OCI-LY7 (cell line): ENCODE measurements around the gene TSSK6. TPM values are rescaled to one million over a fixed set of nuclear protein-coding genes. Genes with fewer than 3 reads are reported as not detected.

Experiments
- BruUV-seq: library from RNA; stranded (reverse); fragments of 400-500 nt; replicated peaks from 2 replicates; lab custom pipeline; 2021; lab: Mats Ljungman, UMichigan
- CTCF ChIA-PET: fragments of 300-600 bp; sonication (Branson Sonifier 250); formaldehyde crosslinking; loops from one replicate; lab custom pipeline; 2022; ENCODE audit warnings: antibody characterized with exemption; ENCODE audit not compliant: unreplicated experiment; lab: Charles Lee
- POLR2A ChIA-PET: fragments of 300-600 bp; sonication (Branson Sonifier 250); formaldehyde crosslinking; loops from one replicate; lab custom pipeline; 2022; ENCODE audit warnings: antibody characterized with exemption; lab: Charles Lee
- DNase-seq: peaks from one replicate; pipeline ENCODE4 v3.0.0-alpha.2; 2015; ENCODE audit warnings: low spot score
- H2AFZ ChIP-seq: fragments of 200-600 bp; sonication (generic), shearing (Covaris generic); 2 replicates; pipeline ENCODE4 v1.6.1; 2014; ENCODE audit warnings: mild to moderate bottlenecking, antibody characterized with exemption, low read length, moderate library complexity
- H3K27ac ChIP-seq: fragments of 200-600 bp; sonication (generic); 2 replicates; pipeline ENCODE4 v1.5.1; 2014; ENCODE audit warnings: mixed run types, low read depth, mild to moderate bottlenecking, moderate library complexity, low read length, inconsistent platforms; ENCODE audit not compliant: poor library complexity, severe bottlenecking
- H3K36me3 ChIP-seq: fragments of 200-600 bp; sonication (generic); 2 replicates; pipeline ENCODE4 v1.6.1; 2014; ENCODE audit warnings: mild to moderate bottlenecking, antibody characterized with exemption, low read length, moderate library complexity, mixed read lengths; ENCODE audit not compliant: insufficient read depth
- H3K4me1 ChIP-seq: fragments of 200-600 bp; sonication (generic); 2 replicates; pipeline ENCODE4 v1.5.1; 2014; ENCODE audit warnings: mild to moderate bottlenecking, low read length; ENCODE audit not compliant: insufficient read depth, poor library complexity, severe bottlenecking
- H3K4me2 ChIP-seq: fragments of 200-600 bp; sonication (generic); 2 replicates; pipeline ENCODE4 v1.6.1; 2014; ENCODE audit warnings: mild to moderate bottlenecking, low read length
- H3K4me3 ChIP-seq: fragments of 200-600 bp; sonication (generic); 2 replicates; pipeline ENCODE4 v1.5.1; 2014; ENCODE audit warnings: mild to moderate bottlenecking, low read depth, low read length; ENCODE audit not compliant: poor library complexity, severe bottlenecking
- H3K79me2 ChIP-seq: fragments of 200-600 bp; sonication (generic); 2 replicates; pipeline ENCODE4 v1.6.1; 2016; ENCODE audit warnings: low read depth, mild to moderate bottlenecking, low read length, moderate library complexity, mixed read lengths; ENCODE audit not compliant: insufficient read depth
- H3K9me2 ChIP-seq: fragments of 200-600 bp; sonication (generic); 2 replicates; pipeline ENCODE4 v1.6.1; 2016; ENCODE audit warnings: mild to moderate bottlenecking, low read length, mixed read lengths; ENCODE audit not compliant: insufficient read depth
- H3K9me3 ChIP-seq: fragments of 200-600 bp; sonication (generic); 2 replicates; pipeline ENCODE4 v1.6.1; 2014; ENCODE audit warnings: mild to moderate bottlenecking, mixed run types, low read length, mixed read lengths
- H4K20me1 ChIP-seq: fragments of 200-600 bp; sonication (generic); 2 replicates; pipeline ENCODE4 v1.6.1; 2014; ENCODE audit warnings: mild to moderate bottlenecking, antibody characterized with exemption, low read length, moderate library complexity, mixed read lengths; ENCODE audit not compliant: insufficient read depth
- EZH2phosphoT487 ChIP-seq: fragments of 200-600 bp; sonication (generic); IDR thresholded peaks from 2 replicates; pipeline ENCODE4 v1.6.1; 2018; ENCODE audit warnings: low read depth, borderline replicate concordance, mild to moderate bottlenecking, mixed run types, antibody characterized with exemption, low read length, moderate library complexity, mixed read lengths
- intact Hi-C: fragments of 100-400 bp; cut with micrococcal nuclease; formaldehyde crosslinking; loops from one replicate; pipeline ENCODE4 v1.10.0; 2022; ENCODE audit not compliant: unreplicated experiment
- total RNA-seq, 2 experiments: library from RNA; depleted of rRNA in 1 of 2; stranded (reverse); fragments of >200 nt in 1 of 2; shearing (Covaris generic) in 1 of 2; gene quantifications; 2 replicates each; pipeline ENCODE4 v1.2.3, GENCODE V29; 2014 to 2022
- TF ChIP-seq, protein P1 (sequence below): fragments of 200-600 bp; sonication (generic); conservative IDR thresholded peaks from 2 replicates; pipeline ENCODE4 v1.5.1; 2014; ENCODE audit warnings: mild to moderate bottlenecking, antibody characterized with exemption, low read length, moderate library complexity, mixed read lengths

Gene TSSK6
- total RNA-seq, 2 experiments from 2014 or later: 6.4 to 10.5 TPM

DNA sequence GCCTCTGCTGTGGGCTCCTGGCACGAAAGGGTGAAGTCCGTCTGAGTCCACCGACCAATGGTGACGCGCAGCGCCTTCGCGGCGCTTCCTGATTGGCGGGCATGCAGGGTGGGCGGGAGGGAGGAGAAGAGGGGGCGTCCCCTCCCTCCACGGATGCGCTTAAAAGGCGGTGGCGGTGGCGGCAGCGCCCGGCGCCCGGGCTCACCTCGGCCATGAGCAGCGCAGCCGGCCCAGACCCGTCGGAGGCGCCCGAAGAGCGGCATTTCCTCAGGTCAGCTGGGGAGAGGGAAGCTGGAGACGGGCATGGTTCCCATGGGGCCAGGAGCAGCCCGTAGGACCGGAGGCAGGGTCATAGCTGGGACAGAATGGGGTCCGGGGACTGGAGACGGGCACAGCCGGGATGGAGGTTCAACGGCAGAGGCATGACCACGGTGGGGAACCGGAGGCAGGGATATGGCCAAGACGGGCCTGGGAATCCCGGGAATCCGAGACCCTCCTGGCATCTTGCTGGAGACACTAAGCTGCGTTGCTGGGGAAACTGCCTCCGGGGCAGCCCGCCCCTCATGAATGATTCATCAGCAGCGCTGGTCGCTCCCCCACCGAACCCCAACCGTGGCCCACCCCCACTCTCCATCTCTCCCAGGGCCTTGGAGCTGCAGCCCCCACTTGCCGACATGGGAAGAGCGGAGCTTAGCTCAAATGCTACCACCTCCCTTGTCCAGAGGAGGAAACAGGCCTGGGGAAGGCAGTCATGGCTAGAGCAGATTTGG is 13.6 kb upstream of the TSSK6 start, which contains the start of gene YJEFN3:
Gene YJEFN3 (plus strand): TSS at position 191 of the 770 bp plus-strand sequence. CDS start 22 bp downstream, at position 213.
- Histone ChIP-seq H2AFZ (no peak within 1 kb of the TSS), H3K9me3 (no peaks in the 10 kb centered on the region), H3K36me3 (peaks cover 54% of the 10 kb centered on the region), H4K20me1 (no peaks in the 10 kb centered on the region), H3K79me2 (peaks cover 19% of the 10 kb centered on the region), H3K4me1 (peaks cover 36% of the 10 kb centered on the region), H3K27ac (no peak within 1 kb of the TSS), H3K9me2 (no peaks in the 10 kb centered on the region), H3K4me3 (no peak within 1 kb of the TSS), H3K4me2 (no peak within 1 kb of the TSS)
- no peak for DNase-seq
- CTCF ChIA-PET: interaction anchor here (0.6 kb wide), 1 partner anchor 24 kb away, joined by 3 read pairs; no protein-coding TSS in a partner anchor
- TF ChIP-seq EZH2phosphoT487: no peak
- TF ChIP-seq, protein P1, sequence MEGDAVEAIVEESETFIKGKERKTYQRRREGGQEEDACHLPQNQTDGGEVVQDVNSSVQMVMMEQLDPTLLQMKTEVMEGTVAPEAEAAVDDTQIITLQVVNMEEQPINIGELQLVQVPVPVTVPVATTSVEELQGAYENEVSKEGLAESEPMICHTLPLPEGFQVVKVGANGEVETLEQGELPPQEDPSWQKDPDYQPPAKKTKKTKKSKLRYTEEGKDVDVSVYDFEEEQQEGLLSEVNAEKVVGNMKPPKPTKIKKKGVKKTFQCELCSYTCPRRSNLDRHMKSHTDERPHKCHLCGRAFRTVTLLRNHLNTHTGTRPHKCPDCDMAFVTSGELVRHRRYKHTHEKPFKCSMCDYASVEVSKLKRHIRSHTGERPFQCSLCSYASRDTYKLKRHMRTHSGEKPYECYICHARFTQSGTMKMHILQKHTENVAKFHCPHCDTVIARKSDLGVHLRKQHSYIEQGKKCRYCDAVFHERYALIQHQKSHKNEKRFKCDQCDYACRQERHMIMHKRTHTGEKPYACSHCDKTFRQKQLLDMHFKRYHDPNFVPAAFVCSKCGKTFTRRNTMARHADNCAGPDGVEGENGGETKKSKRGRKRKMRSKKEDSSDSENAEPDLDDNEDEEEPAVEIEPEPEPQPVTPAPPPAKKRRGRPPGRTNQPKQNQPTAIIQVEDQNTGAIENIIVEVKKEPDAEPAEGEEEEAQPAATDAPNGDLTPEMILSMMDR: no peak
- intact Hi-C loops: no loop called here
- POLR2A ChIA-PET: interaction anchor here (0.6 kb wide), 1 partner anchor 368 kb away, joined by 3 read pairs; no protein-coding TSS in a partner anchor
- BruUV-seq: no TSS peak

GRCh38 chr19:19527674-19528625 is 12.6 kb upstream of the TSSK6 start:
- no peak for DNase-seq
- ChIA-PET POLR2A (interaction anchor here (0.6 kb wide), 1 partner anchor 367 kb away, joined by 3 read pairs; no protein-coding TSS in a partner anchor), CTCF (interaction anchor here (0.6 kb wide), 1 partner anchor 1385 kb away, joined by 3 read pairs; no protein-coding TSS in a partner anchor)
- Histone ChIP-seq H3K9me2 (no peaks in the 10 kb centered on the region), H3K27ac (no peak overlapping the region), H3K4me1 (peaks cover 46% of the 10 kb centered on the region), H3K4me3 (no peak overlapping the region), H3K79me2 (peaks cover 29% of the 10 kb centered on the region), H3K36me3 (peaks cover 55% of the 10 kb centered on the region), H2AFZ (no peak overlapping the region), H3K4me2 (no peak overlapping the region), H3K9me3 (no peaks in the 10 kb centered on the region), H4K20me1 (no peaks in the 10 kb centered on the region)
- TF ChIP-seq EZH2phosphoT487: no peak
- TF ChIP-seq, protein P1: no peak
- intact Hi-C loops: no loop called here
- no TSS peak for BruUV-seq
